WERI-Rb-1 (cell line): Measurements from ENCODE around the gene TSGA10.

Source experiments
- DNase-seq: peaks from one replicate; pipeline ENCODE4 v3.0.0-alpha.2; 2020
- H3K27ac ChIP-seq: fragments of 250-450 bp; sonication (Bioruptor Pico); 2 replicates; pipeline ENCODE4 v1.5.1; 2020; ENCODE audit warnings: mild to moderate bottlenecking, moderate library complexity
- H3K27me3 ChIP-seq: fragments of 250-450 bp; sonication (Bioruptor Pico); 2 replicates; pipeline ENCODE4 v1.5.1; 2021; ENCODE audit warnings: mild to moderate bottlenecking, low read depth, moderate library complexity; ENCODE audit not compliant: insufficient read depth, severe bottlenecking
- H3K36me3 ChIP-seq: fragments of 250-450 bp; sonication (Bioruptor Pico); 2 replicates; pipeline ENCODE4 v1.5.1; 2020; ENCODE audit warnings: mild to moderate bottlenecking, moderate library complexity
- H3K4me3 ChIP-seq: 2 replicates; pipeline ENCODE4 v1.5.1; 2011; ENCODE audit warnings: low read depth, mild to moderate bottlenecking, control low read depth, low read length
- H3K9me3 ChIP-seq: fragments of 250-450 bp; sonication (Bioruptor Pico); 2 replicates; pipeline ENCODE4 v1.5.1; 2021; ENCODE audit warnings: mild to moderate bottlenecking, moderate library complexity; ENCODE audit not compliant: severe bottlenecking
- TF ChIP-seq, protein P1 (sequence below): IDR thresholded peaks from 2 replicates; pipeline ENCODE4 v1.5.1; 2011; ENCODE audit warnings: low read depth, mild to moderate bottlenecking, control low read depth, inconsistent platforms, low read length

Gene TSGA10

DNA sequence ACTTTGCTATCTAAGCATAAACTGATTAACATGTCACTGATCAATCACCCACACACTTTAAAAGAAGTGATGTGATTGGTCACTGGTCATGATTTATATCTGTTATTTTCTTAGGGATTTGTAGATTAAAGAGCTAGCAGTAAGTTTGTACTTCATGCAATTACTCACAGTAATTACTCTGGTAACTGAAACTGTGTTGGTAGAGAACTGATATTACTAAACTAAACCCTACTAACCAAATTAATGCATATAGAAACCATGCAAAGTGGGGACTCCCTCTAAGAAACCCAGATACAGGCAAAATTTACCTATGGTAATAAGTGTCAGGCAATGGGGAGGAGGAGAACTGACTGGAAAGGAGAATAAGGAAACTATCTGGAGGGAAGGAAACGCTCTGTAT is 58.0 kb downstream of the TSGA10 start:
- Histone ChIP-seq H3K27ac (no peak overlapping the region), H3K36me3 (no peaks in the 10 kb centered on the region)
- TF ChIP-seq, protein P1, sequence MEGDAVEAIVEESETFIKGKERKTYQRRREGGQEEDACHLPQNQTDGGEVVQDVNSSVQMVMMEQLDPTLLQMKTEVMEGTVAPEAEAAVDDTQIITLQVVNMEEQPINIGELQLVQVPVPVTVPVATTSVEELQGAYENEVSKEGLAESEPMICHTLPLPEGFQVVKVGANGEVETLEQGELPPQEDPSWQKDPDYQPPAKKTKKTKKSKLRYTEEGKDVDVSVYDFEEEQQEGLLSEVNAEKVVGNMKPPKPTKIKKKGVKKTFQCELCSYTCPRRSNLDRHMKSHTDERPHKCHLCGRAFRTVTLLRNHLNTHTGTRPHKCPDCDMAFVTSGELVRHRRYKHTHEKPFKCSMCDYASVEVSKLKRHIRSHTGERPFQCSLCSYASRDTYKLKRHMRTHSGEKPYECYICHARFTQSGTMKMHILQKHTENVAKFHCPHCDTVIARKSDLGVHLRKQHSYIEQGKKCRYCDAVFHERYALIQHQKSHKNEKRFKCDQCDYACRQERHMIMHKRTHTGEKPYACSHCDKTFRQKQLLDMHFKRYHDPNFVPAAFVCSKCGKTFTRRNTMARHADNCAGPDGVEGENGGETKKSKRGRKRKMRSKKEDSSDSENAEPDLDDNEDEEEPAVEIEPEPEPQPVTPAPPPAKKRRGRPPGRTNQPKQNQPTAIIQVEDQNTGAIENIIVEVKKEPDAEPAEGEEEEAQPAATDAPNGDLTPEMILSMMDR, result no peak

DNA sequence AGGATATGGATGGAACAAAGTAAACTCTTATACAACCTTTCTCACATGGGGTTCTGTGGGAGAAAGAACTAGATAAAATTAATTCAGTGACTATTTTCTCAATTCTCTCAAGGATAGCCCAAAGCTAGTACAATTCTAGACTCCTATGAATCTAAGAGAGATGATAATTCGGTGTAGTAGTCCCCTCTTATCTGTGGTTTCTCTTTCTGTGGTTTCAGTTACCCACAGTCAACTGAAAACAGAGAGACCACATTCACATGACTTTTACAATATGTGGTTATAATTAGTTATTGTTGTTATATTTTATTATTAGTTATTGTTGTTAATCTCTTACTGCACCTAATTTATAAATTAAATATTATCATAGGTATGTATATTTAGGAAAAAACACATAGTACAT is 66.7 kb downstream of the TSGA10 start:
- TF ChIP-seq, protein P1, result no peak
- no peak overlapping the region for H3K27ac ChIP-seq
- H3K4me3 ChIP-seq, result no peak overlapping the region
- no peaks in the 10 kb centered on the region for H3K36me3 ChIP-seq
- DNase-seq, result no peak
- no peaks in the 10 kb centered on the region for H3K27me3 ChIP-seq
- no peaks in the 10 kb centered on the region for H3K9me3 ChIP-seq

More for the DNA sequence above, 58.0 kb downstream of the TSGA10 start:
- H3K27me3 ChIP-seq, result no peaks in the 10 kb centered on the region
- DNase-seq, result no peak
- H3K9me3 ChIP-seq, result peaks cover 3% of the 10 kb centered on the region
- H3K4me3 ChIP-seq, result no peak overlapping the region

DNA sequence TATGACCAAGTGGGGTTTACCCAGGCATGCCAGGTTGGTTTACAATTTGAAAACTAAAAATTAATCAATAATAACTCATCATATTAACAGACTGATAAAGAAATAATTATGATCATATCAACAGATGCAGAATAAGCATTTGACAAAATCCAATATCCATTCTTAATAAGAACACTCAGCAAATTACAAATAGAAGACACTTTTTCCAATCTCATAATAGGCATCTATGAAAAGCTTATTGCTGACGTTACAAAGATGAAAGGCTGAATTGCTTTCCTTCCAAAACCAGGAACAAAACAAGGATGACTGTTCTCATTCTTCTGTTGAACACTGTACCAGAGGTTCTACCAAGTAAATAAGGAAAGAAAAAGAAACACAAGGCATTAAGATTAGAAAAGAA is 68.4 kb downstream of the TSGA10 start:
- Histone ChIP-seq H3K4me3 (no peak overlapping the region), H3K27ac (no peak overlapping the region), H3K27me3 (no peaks in the 10 kb centered on the region), H3K36me3 (no peaks in the 10 kb centered on the region), H3K9me3 (no peaks in the 10 kb centered on the region)
- no peak for DNase-seq
- TF ChIP-seq, protein P1, result no peak

DNA sequence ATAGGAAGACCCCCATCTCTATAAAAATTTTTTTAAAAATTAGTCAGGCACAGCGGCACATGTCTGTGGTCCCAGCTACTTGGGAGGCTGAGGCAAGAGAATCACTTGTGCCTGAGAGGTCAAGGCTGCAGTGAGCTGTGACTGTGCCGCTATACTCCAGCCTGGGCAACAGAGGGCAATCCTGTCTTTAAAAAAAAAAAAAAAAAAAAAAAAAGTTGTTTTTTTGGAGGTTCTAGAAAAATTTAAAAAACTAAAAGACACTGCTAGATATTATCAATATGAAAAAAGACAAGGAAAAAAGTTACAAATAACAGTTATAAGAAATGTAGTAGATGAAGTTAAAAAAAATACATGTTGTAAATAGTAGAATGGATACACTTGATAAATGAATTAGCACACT is 69.3 kb downstream of the TSGA10 start:
- no peak overlapping the region for H3K27ac ChIP-seq
- no peaks in the 10 kb centered on the region for H3K36me3 ChIP-seq
- H3K4me3 ChIP-seq, result no peak overlapping the region
- H3K9me3 ChIP-seq, result no peaks in the 10 kb centered on the region
- TF ChIP-seq, protein P1, result peak; percentile 40
- no peak for DNase-seq
- H3K27me3 ChIP-seq, result no peaks in the 10 kb centered on the region

DNA sequence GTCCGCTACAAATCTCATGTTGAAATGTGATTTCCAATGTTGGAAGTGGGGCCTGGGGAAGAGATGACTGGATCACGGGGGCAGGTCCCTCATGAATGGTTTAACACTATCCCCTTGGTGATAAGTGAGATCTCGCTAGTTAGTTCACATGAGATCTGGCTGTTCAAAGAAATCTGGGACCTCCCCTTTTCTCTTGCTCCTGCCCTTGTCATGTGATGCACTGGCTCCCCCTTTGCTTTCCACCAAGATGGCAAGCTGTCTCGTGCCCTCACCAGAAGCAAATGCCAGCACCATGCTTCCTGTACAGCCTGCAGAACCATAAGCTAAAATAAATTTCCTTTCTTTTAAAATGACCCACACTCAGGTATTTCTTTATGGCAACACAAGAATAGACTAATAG is 70.5 kb downstream of the TSGA10 start:
- TF ChIP-seq, protein P1, result no peak
- H3K36me3 ChIP-seq, result no peaks in the 10 kb centered on the region
- H3K9me3 ChIP-seq, result no peaks in the 10 kb centered on the region
- no peaks in the 10 kb centered on the region for H3K27me3 ChIP-seq
- no peak for DNase-seq
- H3K27ac ChIP-seq, result no peak overlapping the region
- H3K4me3 ChIP-seq, result no peak overlapping the region

DNA sequence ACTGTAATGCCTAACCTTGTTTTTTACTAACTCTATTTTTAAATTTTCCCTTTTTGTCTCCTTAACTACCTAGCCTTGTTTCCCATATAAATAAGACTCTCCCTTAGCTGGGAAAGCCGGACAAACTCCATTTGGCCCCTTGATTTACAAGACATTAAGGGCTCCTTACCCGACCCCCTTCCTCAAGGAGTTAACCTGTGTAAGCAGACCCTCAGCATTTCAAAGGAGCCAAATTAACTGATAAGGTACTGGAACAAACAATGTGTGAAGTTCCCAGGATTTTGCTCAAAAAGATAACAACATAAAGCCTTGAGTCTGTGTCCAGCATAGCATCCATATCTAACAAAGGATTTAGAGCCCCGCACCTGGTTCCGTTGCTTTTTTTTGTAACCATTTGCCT is 72.9 kb downstream of the TSGA10 start:
- no peaks in the 10 kb centered on the region for H3K36me3 ChIP-seq
- no peaks in the 10 kb centered on the region for H3K27me3 ChIP-seq
- H3K27ac ChIP-seq, result no peak overlapping the region
- TF ChIP-seq, protein P1, result no peak
- no peaks in the 10 kb centered on the region for H3K9me3 ChIP-seq
- no peak for DNase-seq
- H3K4me3 ChIP-seq, result no peak overlapping the region
